ENCODE results near the gene EML3. TPM values are rescaled to one million over a fixed set of nuclear protein-coding genes. Genes with fewer than 3 reads are reported as not detected.
A peak's percentile ranks its signal among the peaks of the same experiment; 100 is the strongest.

The EML3 gene
- total RNA-seq, 2 donors from 2014 or later, result 122 to 205 TPM

DNA sequence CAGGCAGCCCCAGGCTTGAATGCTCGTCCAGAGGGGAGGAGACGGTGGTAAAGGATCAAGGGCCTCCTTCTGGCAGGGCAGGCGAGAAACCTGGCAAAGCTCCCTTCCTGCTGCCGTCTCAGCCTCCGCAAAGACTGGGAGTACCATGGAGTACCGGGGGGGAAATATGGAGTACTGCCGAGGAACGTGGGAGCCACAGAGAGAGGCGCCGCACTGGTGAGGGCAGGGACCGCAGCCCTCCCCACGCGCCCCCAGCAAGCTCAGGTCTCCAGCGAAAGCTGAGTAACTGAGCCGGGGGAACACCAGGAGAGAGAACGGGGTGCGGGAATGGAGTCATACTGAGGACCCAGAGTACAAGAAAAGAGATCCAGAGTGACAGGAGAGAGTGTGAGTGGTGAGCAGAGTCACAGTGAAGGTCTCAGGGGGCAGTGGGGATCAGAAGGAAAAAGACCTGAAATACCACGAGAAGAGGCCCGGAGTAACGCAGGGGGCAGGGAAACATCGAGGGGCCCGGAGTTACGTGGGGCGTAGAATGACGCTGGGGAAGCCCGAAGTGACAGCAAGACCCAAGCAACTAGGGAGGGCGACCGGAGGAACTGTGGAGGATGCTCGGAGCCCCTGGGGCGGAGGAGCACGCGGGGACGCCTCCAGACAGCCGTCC is 740 bp downstream of the EML3 start:
- no peaks in the 10 kb centered on the region for H3K9me3 Mint-ChIP-seq
- H3K4me1 Mint-ChIP-seq (ENCODE audit: low read depth in 2 of 2), result peaks cover 40 to 44% of the 10 kb centered on the region in 2 donors
- H3K4me3 Mint-ChIP-seq, result peak overlapping the region; percentile 98
- ATAC-seq (peak; percentile 0 to 57), DNase-seq (ENCODE audit: low spot score) (peak; percentile 75)
- H3K36me3 Mint-ChIP-seq, result no peaks in the 10 kb centered on the region
- H3K27ac Mint-ChIP-seq, result peak overlapping the region; percentile 93 to 97
- H3K27me3 Mint-ChIP-seq, result no peaks in the 10 kb centered on the region

DNA sequence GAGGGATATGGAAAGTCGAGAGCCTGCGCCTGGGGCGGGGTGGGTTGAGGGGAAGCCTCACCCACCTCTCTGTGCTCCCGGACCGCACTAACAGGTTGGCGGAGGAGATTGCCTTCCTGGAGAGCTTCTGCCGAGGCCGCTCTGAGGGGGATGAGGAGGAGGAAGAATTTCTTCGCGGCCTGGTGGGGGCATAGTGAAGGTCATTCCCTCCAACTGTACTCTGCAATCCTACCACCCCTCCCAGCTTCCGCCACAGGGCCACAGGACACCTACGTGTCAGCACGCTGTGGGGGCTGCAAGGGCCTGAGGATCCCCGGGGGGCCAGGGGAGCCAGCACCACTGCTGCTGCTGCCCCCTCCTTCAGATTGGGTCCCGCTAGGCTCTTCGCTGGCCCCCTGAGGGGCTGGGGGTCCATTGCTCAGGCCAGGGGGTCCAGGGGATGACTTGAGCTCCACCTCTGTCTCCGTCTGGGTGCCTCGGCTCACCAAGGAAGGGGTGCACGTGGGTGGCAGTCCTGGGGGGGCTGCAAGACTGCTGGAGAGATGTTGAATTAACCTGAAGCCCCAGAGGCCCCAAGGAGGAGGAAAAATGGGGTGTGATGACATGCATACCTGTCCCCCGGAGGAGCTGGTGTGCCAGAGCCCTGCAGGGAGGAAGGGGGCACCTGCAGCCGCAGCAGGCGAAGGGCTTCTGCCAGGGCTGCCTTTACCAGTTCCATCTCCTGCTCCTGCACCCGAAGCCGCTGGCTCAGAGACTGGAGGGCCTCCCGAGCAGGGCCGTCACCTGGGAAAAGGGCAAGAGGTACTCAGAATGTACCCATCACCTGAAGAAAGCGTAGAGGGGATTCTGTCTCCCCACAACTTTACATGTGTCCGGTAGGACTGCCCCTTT is 1.5 kb downstream of the EML3 start:
- Mint-ChIP-seq H3K9me3 (no peaks in the 10 kb centered on the region), H3K4me3 (peak overlapping the region; percentile 98), H3K27me3 (no peaks in the 10 kb centered on the region), H3K4me1 (ENCODE audit: low read depth in 2 of 2) (peaks cover 42 to 44% of the 10 kb centered on the region in 2 donors), H3K27ac (peak overlapping the region; percentile 93 to 97), H3K36me3 (no peaks in the 10 kb centered on the region)
- ATAC-seq (no peak), DNase-seq (ENCODE audit: low spot score) (no peak)

DNA sequence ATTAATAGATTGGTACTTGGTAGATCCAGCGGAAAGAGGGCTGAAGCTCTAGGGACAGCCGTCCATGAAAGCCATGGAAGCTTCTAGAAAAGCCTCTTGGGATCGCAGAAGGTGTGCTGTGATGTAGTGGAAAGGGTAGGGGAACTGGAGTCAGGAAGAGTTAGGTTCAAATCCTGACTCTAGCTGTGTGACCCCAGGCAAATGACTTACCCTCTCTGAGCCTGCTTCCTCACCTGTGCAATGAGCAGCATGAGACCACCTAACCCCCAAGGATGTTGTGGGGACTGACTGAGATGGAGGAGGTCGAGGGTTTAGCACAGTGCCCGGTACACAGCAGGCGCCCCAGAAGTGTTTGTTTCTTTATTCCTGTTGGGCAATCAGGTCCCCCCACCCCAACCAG is 2.2 kb downstream of the EML3 start:
- Mint-ChIP-seq H3K9me3 (no peaks in the 10 kb centered on the region), H3K27me3 (no peaks in the 10 kb centered on the region), H3K27ac (peak overlapping the region; percentile 93 to 97), H3K4me3 (peak overlapping the region; percentile 78), H3K36me3 (no peaks in the 10 kb centered on the region), H3K4me1 (ENCODE audit: low read depth in 2 of 2) (peaks cover 42 to 44% of the 10 kb centered on the region in 2 donors)
- DNase-seq (ENCODE audit: low spot score), result no peak
- ATAC-seq, result no peak

DNA sequence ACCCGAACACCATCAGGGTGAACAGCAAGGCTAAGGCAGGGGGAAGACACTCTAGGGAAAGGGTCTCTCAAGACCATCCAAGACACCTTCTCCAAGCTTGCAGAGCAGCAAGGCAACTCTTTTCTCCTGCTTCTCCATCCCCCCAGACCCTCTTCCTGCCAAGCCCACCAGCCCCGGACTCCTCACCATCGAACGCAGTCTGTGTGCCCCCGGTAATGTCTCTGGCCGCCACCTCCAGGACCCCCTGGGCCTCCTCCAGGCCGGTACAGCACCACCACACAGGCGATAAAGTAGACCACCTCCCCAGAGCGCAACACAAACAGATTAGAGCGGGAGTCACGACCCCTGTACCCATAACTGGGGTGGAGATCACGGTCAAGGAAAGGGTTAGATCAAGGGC is 3.8 kb downstream of the EML3 start:
- H3K27ac Mint-ChIP-seq, result peak overlapping the region; percentile 38 to 47
- no peaks in the 10 kb centered on the region for H3K9me3 Mint-ChIP-seq
- H3K4me3 Mint-ChIP-seq, result peak overlapping the region; percentile 25
- peaks cover 5% of the 10 kb centered on the region for H3K36me3 Mint-ChIP-seq
- H3K4me1 Mint-ChIP-seq (ENCODE audit: low read depth in 2 of 2), result peaks cover 38 to 41% of the 10 kb centered on the region in 2 donors
- DNase-seq (ENCODE audit: low spot score), result no peak
- ATAC-seq, result no peak
- no peaks in the 10 kb centered on the region for H3K27me3 Mint-ChIP-seq

DNA sequence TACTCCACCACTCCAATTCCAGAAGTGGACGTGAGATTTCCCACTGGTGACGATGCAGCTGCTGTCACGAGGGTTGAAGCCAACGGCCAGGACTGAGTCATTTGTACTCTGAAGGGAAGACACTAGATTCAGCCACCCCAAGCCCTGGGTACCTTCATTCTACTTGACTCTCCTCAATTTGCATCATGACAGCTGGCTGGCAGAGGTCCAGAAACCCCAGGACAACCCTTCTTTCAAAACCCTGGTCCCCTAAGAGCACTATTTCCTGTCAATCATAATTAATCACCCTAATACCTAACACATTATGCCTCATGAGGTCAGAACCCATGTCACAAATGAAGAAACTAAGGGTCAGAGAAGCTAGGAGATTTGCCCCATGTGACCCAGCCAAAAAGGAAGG is 4.9 kb downstream of the EML3 start:
- H3K27me3 Mint-ChIP-seq, result no peaks in the 10 kb centered on the region
- peak overlapping the region; percentile 50 to 58 for H3K27ac Mint-ChIP-seq
- no peak overlapping the region for H3K4me3 Mint-ChIP-seq
- H3K36me3 Mint-ChIP-seq, result peaks cover 11% of the 10 kb centered on the region
- DNase-seq (ENCODE audit: low spot score) (no peak), ATAC-seq (no peak)
- peaks cover 45% of the 10 kb centered on the region in 2 donors for H3K4me1 Mint-ChIP-seq (ENCODE audit: low read depth in 2 of 2)
- no peaks in the 10 kb centered on the region for H3K9me3 Mint-ChIP-seq

DNA sequence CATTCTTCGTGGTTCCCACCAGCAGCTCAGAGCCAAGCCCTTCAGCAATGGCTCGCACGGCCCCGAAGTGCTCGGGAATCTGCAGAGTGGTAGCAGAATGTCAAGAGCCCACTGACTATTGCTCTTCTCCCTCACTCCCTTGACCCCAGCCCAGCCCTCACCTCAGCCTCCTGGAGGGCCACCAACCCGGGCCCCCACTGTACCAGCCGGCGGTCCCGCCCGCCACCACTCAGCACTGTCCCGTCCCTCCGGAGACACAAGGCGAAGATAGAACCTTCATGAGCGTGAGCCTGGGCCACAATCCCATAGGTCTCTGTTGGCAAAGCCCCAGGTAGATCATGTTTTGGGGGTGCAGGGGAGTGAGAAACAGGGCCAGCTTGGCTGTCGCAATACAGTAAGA is 6.7 kb downstream of the EML3 start:
- peaks cover 39 to 45% of the 10 kb centered on the region in 2 donors for H3K4me1 Mint-ChIP-seq (ENCODE audit: low read depth in 2 of 2)
- H3K27me3 Mint-ChIP-seq, result no peaks in the 10 kb centered on the region
- no peak overlapping the region for H3K27ac Mint-ChIP-seq
- ATAC-seq, result no peak
- no peak overlapping the region for H3K4me3 Mint-ChIP-seq
- H3K9me3 Mint-ChIP-seq, result no peaks in the 10 kb centered on the region
- DNase-seq (ENCODE audit: low spot score), result no peak
- H3K36me3 Mint-ChIP-seq, result peaks cover 11% of the 10 kb centered on the region

DNA sequence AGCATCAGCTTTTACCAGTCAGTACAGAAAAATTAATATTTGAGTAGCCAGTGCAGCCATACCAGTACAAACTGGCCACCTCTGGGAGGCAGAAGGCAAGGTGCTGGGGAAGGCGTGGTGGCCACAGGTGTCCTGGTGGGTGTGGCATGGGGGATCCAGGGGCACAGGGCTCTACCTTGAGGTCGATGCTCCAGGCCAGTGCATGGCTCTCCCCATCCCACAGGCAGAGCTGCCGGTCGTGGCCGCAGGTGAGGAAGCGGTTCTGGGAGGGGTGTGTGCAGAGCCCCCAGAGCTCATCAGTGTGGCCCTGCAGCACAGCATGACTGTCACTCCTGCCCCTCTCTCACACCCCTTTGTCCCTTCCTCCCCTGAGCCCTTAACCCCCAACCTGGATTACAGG is 7.1 kb downstream of the EML3 start:
- Mint-ChIP-seq H3K36me3 (peaks cover 13% of the 10 kb centered on the region), H3K27me3 (no peaks in the 10 kb centered on the region), H3K27ac (no peak overlapping the region), H3K4me1 (ENCODE audit: low read depth in 2 of 2) (peaks cover 40 to 42% of the 10 kb centered on the region in 2 donors), H3K9me3 (no peaks in the 10 kb centered on the region), H3K4me3 (no peak overlapping the region)
- ATAC-seq (no peak), DNase-seq (ENCODE audit: low spot score) (no peak)

DNA sequence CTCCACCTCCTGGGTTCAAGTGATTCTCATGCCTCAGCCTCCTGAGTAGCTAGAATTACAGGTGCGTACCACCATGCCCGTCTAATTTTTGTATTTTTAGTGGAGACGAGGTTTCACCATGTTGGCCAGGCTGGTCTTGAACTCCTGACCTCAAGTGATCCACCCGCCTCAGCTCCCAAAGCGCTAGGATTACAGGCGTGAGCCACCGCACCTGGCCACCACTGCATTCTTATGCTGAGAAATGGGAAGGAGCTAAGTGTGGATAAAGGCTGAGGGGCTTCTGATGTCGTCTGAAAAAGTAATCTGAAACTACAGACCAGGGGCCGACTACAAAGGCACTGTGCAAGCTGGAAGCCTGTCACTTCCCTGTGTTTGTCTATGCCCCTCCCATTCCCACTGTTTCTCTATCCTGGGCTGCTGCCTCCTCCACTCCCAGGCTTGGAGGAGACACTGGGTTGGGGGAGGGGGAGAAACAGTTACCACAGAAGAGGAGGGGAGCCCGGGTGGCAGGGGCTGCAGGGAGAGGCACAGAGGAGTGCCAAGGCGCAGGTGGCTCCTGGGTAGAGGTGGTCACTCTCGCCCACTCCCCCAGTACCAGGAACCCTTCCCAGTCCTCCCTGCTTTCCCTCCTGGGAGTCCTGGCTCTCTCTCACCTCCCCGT is 8.0 kb downstream of the EML3 start:
- H3K4me3 Mint-ChIP-seq, result no peak overlapping the region
- H3K27ac Mint-ChIP-seq, result no peak overlapping the region
- H3K27me3 Mint-ChIP-seq, result no peaks in the 10 kb centered on the region
- DNase-seq (ENCODE audit: low spot score) (no peak), ATAC-seq (no peak)
- H3K36me3 Mint-ChIP-seq, result peaks cover 22% of the 10 kb centered on the region
- peaks cover 43% of the 10 kb centered on the region in 2 donors for H3K4me1 Mint-ChIP-seq (ENCODE audit: low read depth in 2 of 2)
- no peaks in the 10 kb centered on the region for H3K9me3 Mint-ChIP-seq

DNA sequence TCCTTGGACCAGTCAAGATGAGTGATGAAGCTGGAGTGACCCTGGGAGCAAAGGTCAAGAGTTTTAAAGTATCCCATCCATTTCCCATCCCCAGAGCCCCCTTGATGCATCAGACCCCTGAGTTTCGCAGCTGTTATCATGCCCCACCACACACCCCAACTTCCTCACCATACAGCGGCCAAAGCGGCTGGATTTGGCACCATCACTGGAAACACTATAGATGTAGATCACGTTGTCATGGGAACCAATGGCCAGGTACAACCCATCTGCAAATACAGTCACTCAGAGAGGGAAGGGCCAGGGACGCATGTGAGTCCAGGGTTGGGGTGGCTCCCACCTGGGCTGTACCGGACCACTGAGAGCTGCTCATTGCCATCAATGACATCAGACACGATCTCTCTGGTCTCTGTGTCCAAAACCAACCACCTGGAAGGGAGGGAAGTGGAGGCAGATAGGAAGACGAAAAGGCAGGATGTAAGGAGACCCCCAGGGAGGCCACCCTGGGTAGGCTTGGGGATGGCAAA is 8.7 kb downstream of the EML3 start:
- Mint-ChIP-seq H3K27ac (peak overlapping the region; percentile 65 to 68), H3K9me3 (no peaks in the 10 kb centered on the region), H3K4me3 (peak overlapping the region; percentile 56), H3K4me1 (ENCODE audit: low read depth in 2 of 2) (peaks cover 46 to 48% of the 10 kb centered on the region in 2 donors), H3K27me3 (no peaks in the 10 kb centered on the region), H3K36me3 (peaks cover 29% of the 10 kb centered on the region)
- DNase-seq (ENCODE audit: low spot score) (no peak), ATAC-seq (no peak)

DNA sequence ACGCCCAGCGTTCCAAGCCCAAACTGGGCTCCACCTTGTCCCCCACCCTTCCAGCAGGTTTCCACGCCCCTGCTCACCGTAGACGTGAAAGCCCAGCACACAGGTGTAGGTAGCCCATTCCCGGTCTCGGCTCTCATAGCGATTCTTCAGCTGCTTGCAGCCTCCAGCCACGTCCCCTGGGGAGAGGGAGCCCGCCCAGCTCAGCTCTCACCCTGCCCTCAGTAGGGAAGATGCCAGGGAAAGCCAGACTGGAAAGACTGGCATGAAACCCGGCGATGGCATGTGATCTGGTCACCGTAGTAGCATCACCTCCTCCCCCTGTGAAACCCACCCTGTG is 9.5 kb downstream of the EML3 start:
- ATAC-seq (no peak), DNase-seq (ENCODE audit: low spot score) (no peak)
- H3K4me1 Mint-ChIP-seq (ENCODE audit: low read depth in 2 of 2), result peaks cover 50 to 51% of the 10 kb centered on the region in 2 donors
- peaks cover 36% of the 10 kb centered on the region for H3K36me3 Mint-ChIP-seq
- no peaks in the 10 kb centered on the region for H3K27me3 Mint-ChIP-seq
- no peaks in the 10 kb centered on the region for H3K9me3 Mint-ChIP-seq
- peak overlapping the region; percentile 56 for H3K4me3 Mint-ChIP-seq
- H3K27ac Mint-ChIP-seq, result peak overlapping the region; percentile 65 to 68

DNA sequence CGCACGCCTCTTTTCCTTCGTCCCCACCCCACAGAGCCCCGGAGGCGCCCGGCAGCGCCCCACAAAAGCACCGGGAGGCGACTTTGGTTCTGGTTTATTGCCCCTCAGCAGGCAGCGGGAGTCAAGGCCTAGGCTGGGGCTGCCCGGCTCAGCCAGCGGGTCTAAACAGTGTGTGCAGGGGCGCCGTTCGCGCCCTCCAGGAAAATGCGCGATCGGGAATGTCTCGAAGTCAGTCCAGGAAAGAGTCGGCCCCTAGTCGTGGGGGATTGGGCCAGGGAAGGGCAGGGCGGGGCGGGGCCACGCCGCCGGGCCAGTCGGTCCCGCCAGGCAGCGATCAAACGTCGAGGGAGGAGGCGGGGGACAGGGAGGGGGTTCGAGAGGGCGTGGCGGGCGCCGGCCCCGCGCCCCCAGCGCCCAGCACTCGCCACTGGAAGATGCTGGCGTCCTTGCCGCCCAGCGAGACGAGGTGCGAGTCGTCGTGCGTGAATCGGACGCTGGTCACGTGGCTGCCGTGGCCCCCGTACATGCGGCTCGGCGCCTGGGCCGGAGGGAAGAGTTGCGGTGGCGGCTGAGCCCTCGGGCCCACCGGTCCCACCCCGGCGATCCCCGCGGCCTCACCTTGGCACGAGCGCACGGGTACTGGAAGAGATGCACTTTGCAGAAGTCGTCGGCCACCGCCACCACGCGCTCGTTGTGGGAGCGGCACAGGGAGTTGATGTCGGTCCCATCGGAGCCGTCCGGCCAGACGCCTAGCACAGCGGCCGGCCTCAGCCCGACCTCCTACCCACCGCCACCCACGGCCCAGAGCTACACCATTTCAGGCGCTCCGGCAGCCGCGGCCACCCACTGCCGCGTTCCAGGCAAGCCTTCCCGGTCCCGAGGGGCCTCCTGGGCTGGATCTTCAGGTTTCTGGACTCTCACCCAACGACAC is 10.2 kb downstream of the EML3 start:
- no peaks in the 10 kb centered on the region for H3K9me3 Mint-ChIP-seq
- H3K27me3 Mint-ChIP-seq, result no peaks in the 10 kb centered on the region
- H3K4me1 Mint-ChIP-seq (ENCODE audit: low read depth in 2 of 2), result peaks cover 51 to 52% of the 10 kb centered on the region in 2 donors
- H3K27ac Mint-ChIP-seq, result peak overlapping the region; percentile 89 to 90
- no peak for DNase-seq (ENCODE audit: low spot score)
- H3K36me3 Mint-ChIP-seq, result peaks cover 42% of the 10 kb centered on the region
- peak overlapping the region; percentile 91 for H3K4me3 Mint-ChIP-seq
- peak; percentile 0 to 8 for ATAC-seq

DNA sequence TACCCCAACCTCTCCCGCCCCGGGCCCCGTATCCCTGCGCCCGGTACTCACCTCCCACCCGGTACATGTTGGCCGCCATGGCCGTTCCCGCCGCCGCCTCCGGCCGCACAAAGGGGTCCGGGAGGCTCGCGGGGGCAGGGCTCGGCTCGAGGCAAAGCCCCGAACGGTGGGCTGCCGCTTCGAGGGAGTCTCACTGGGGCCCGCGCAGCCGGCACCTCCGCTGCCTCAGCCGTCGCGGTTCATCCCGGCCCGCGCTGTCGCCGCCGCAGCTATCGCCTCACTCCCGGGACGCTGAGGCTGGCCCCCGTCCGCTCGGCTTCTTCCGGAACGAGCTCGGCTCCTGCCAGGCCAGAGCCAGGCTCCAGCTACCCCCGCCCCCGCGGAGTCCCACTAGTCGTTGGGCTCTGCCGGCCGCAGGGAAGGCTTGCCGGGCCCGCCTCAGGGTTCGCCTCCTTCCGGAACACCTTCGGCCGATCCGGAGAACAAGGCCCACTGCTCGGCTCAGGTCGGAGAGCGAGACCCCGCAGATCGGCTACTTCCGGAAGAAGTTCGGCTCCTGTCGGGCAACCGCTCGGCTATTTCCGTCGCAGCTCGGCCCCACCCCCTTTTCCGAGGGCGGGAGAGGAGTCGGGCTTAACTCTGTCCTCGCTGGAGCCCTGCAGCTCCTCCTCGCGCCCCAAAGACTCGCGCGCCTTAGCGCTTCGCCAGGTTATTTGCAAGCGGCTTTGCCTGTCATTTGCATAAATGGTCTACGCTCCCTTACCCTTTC is 11.0 kb downstream of the EML3 start, which contains the start of gene MTA2:
MTA2 (minus strand) TSS at position 494 of the 769 bp plus-strand sequence; CDS start at position 79, 415 bp downstream.
- Mint-ChIP-seq H3K27ac (peak within 1 kb of the TSS; percentile 89 to 90), H3K27me3 (no peaks in the 10 kb centered on the region), H3K36me3 (peaks cover 46% of the 10 kb centered on the region), H3K9me3 (no peaks in the 10 kb centered on the region), H3K4me3 (peak within 1 kb of the TSS; percentile 91), H3K4me1 (ENCODE audit: low read depth in 2 of 2) (peaks cover 55 to 56% of the 10 kb centered on the region in 2 donors)
- ATAC-seq, result peak; percentile 89 to 90
- DNase-seq (ENCODE audit: low spot score), result peak; percentile 98

All from natural killer cell treated with Interleukin-12 subunit alpha and Interleukin-12 subunit beta and Interleukin-15 and Interleukin-18, amount 100 ng/mL, for 72 hours (primary cell).